ENCODE results near the gene FOXO3. TPM values are rescaled to one million over a fixed set of nuclear protein-coding genes. Genes with fewer than 3 reads are reported as not detected.
"Not testable (repeated sequence)": the region's sequence is repeated elsewhere in the genome, so short reads cannot be mapped to it uniquely, and the experiment has no call there.

The FOXO3 gene
- total RNA-seq, 1 experiment from 2014 or later, result 10.5 TPM

- Histone ChIP-seq H3K9ac (ENCODE audit: low read length) (no peak overlapping the region), H3K4me2 (ENCODE audit: low read depth, low read length, poor library complexity, severe bottlenecking) (no peak overlapping the region), H3K4me3 (ENCODE audit: low read length) (no peak overlapping the region), H3K9me3 (ENCODE audit: low read length) (no peaks in the 10 kb centered on the region), H3K36me3 (ENCODE audit: insufficient read depth, low read length) (no peaks in the 10 kb centered on the region), H4K20me1 (ENCODE audit: insufficient read depth, low read depth, low read length) (peaks cover 66% of the 10 kb centered on the region), H3K9me2 (replicated peaks; ENCODE audit: insufficient read depth, low read length) (no peaks in the 10 kb centered on the region), H3K4me1 (ENCODE audit: low read length) (no peaks in the 10 kb centered on the region), H3K79me2 (ENCODE audit: low read length) (no peaks in the 10 kb centered on the region), H3K27me3 (ENCODE audit: low read length) (no peaks in the 10 kb centered on the region), H3K27ac (ENCODE audit: low read length) (no peak overlapping the region), H2AFZ (ENCODE audit: low read length) (no peak overlapping the region)
- DNase-seq, result no peak
These were observed 112.9 kb downstream of the FOXO3 start for GRCh38 chr6:108673602-108674001.

- Histone ChIP-seq H3K4me1 (ENCODE audit: low read length) (no peaks in the 10 kb centered on the region), H3K9me2 (replicated peaks; ENCODE audit: insufficient read depth, low read length) (no peaks in the 10 kb centered on the region), H3K9ac (ENCODE audit: low read length) (no peak overlapping the region), H3K4me2 (ENCODE audit: low read depth, low read length, poor library complexity, severe bottlenecking) (no peak overlapping the region), H4K20me1 (ENCODE audit: insufficient read depth, low read depth, low read length) (peaks cover 62% of the 10 kb centered on the region), H3K4me3 (ENCODE audit: low read length) (no peak overlapping the region), H3K9me3 (ENCODE audit: low read length) (no peaks in the 10 kb centered on the region), H3K27me3 (ENCODE audit: low read length) (no peaks in the 10 kb centered on the region), H3K27ac (ENCODE audit: low read length) (no peak overlapping the region), H3K36me3 (ENCODE audit: insufficient read depth, low read length) (no peaks in the 10 kb centered on the region), H2AFZ (ENCODE audit: low read length) (no peak overlapping the region), H3K79me2 (ENCODE audit: low read length) (no peaks in the 10 kb centered on the region)
- no peak for DNase-seq
These were observed 114.8 kb downstream of the FOXO3 start for GRCh38 chr6:108675226-108676200.

- H3K79me2 ChIP-seq (ENCODE audit: low read length), result no peaks in the 10 kb centered on the region
- H3K27me3 ChIP-seq (ENCODE audit: low read length), result no peaks in the 10 kb centered on the region
These were observed 115.8 kb downstream of the FOXO3 start for GRCh38 chr6:108676555-108676954.

GRCh38 chr6:108677357-108677756 lies 116.6 kb downstream of the FOXO3 start:
- no peak for DNase-seq
- Histone ChIP-seq H3K27ac (ENCODE audit: low read length) (no peak overlapping the region), H3K9me3 (ENCODE audit: low read length) (no peaks in the 10 kb centered on the region), H3K4me2 (ENCODE audit: low read depth, low read length, poor library complexity, severe bottlenecking) (no peak overlapping the region), H3K9me2 (replicated peaks; ENCODE audit: insufficient read depth, low read length) (no peaks in the 10 kb centered on the region), H4K20me1 (ENCODE audit: insufficient read depth, low read depth, low read length) (peaks cover 45% of the 10 kb centered on the region), H3K36me3 (ENCODE audit: insufficient read depth, low read length) (no peaks in the 10 kb centered on the region), H3K79me2 (ENCODE audit: low read length) (no peaks in the 10 kb centered on the region), H3K27me3 (ENCODE audit: low read length) (no peaks in the 10 kb centered on the region), H3K4me3 (ENCODE audit: low read length) (no peak overlapping the region), H3K9ac (ENCODE audit: low read length) (no peak overlapping the region), H3K4me1 (ENCODE audit: low read length) (no peaks in the 10 kb centered on the region), H2AFZ (ENCODE audit: low read length) (no peak overlapping the region)

More at GRCh38 chr6:108676555-108676954, 115.8 kb downstream of the FOXO3 start:
- Histone ChIP-seq H4K20me1 (ENCODE audit: insufficient read depth, low read depth, low read length) (peaks cover 51% of the 10 kb centered on the region), H3K9me3 (ENCODE audit: low read length) (no peaks in the 10 kb centered on the region), H3K27ac (ENCODE audit: low read length) (no peak overlapping the region), H3K9me2 (replicated peaks; ENCODE audit: insufficient read depth, low read length) (no peaks in the 10 kb centered on the region), H3K4me1 (ENCODE audit: low read length) (no peaks in the 10 kb centered on the region), H3K4me3 (ENCODE audit: low read length) (no peak overlapping the region), H3K4me2 (ENCODE audit: low read depth, low read length, poor library complexity, severe bottlenecking) (no peak overlapping the region), H3K36me3 (ENCODE audit: insufficient read depth, low read length) (no peaks in the 10 kb centered on the region), H3K9ac (ENCODE audit: low read length) (no peak overlapping the region), H2AFZ (ENCODE audit: low read length) (no peak overlapping the region)
- no peak for DNase-seq

GRCh38 chr6:108677894-108678293 lies 117.2 kb downstream of the FOXO3 start:
- Histone ChIP-seq H3K4me1 (ENCODE audit: low read length) (no peaks in the 10 kb centered on the region), H3K4me2 (ENCODE audit: low read depth, low read length, poor library complexity, severe bottlenecking) (no peak overlapping the region), H3K27me3 (ENCODE audit: low read length) (no peaks in the 10 kb centered on the region), H3K4me3 (ENCODE audit: low read length) (no peak overlapping the region), H3K27ac (ENCODE audit: low read length) (no peak overlapping the region), H2AFZ (ENCODE audit: low read length) (no peak overlapping the region), H4K20me1 (ENCODE audit: insufficient read depth, low read depth, low read length) (peaks cover 39% of the 10 kb centered on the region), H3K9me2 (replicated peaks; ENCODE audit: insufficient read depth, low read length) (no peaks in the 10 kb centered on the region), H3K9ac (ENCODE audit: low read length) (no peak overlapping the region), H3K79me2 (ENCODE audit: low read length) (no peaks in the 10 kb centered on the region), H3K9me3 (ENCODE audit: low read length) (no peaks in the 10 kb centered on the region), H3K36me3 (ENCODE audit: insufficient read depth, low read length) (no peaks in the 10 kb centered on the region)
- DNase-seq, result no peak

GRCh38 chr6:108680314-108680713 lies 119.6 kb downstream of the FOXO3 start:
- H3K79me2 ChIP-seq (ENCODE audit: low read length); H3K9ac ChIP-seq (ENCODE audit: low read length); H3K9me3 ChIP-seq (ENCODE audit: low read length); H3K27ac ChIP-seq (ENCODE audit: low read length); H3K4me1 ChIP-seq (ENCODE audit: low read length); H3K4me3 ChIP-seq (ENCODE audit: low read length); H3K36me3 ChIP-seq (ENCODE audit: insufficient read depth, low read length); H3K9me2 ChIP-seq (replicated peaks; ENCODE audit: insufficient read depth, low read length); H3K27me3 ChIP-seq (ENCODE audit: low read length); H3K4me2 ChIP-seq (ENCODE audit: low read depth, low read length, poor library complexity, severe bottlenecking); DNase-seq; H2AFZ ChIP-seq (ENCODE audit: low read length): not testable (repeated sequence)
- peaks cover 18% of the 10 kb centered on the region; the same call in 1 of the 2 replicates for H4K20me1 ChIP-seq (ENCODE audit: insufficient read depth, low read depth, low read length)

GRCh38 chr6:108681721-108682120 lies 121.0 kb downstream of the FOXO3 start:
- H3K79me2 ChIP-seq (ENCODE audit: low read length); H3K4me3 ChIP-seq (ENCODE audit: low read length); H4K20me1 ChIP-seq (ENCODE audit: insufficient read depth, low read depth, low read length); H2AFZ ChIP-seq (ENCODE audit: low read length); H3K9me2 ChIP-seq (replicated peaks; ENCODE audit: insufficient read depth, low read length); H3K9ac ChIP-seq (ENCODE audit: low read length); H3K4me2 ChIP-seq (ENCODE audit: low read depth, low read length, poor library complexity, severe bottlenecking); H3K9me3 ChIP-seq (ENCODE audit: low read length); H3K27ac ChIP-seq (ENCODE audit: low read length); H3K36me3 ChIP-seq (ENCODE audit: insufficient read depth, low read length); H3K4me1 ChIP-seq (ENCODE audit: low read length); DNase-seq; H3K27me3 ChIP-seq (ENCODE audit: low read length): not testable (repeated sequence)

- not testable (repeated sequence) for H2AFZ ChIP-seq (ENCODE audit: low read length); H3K4me1 ChIP-seq (ENCODE audit: low read length); H3K9me2 ChIP-seq (replicated peaks; ENCODE audit: insufficient read depth, low read length); H3K9ac ChIP-seq (ENCODE audit: low read length); H3K4me2 ChIP-seq (ENCODE audit: low read depth, low read length, poor library complexity, severe bottlenecking); H4K20me1 ChIP-seq (ENCODE audit: insufficient read depth, low read depth, low read length); H3K4me3 ChIP-seq (ENCODE audit: low read length); H3K36me3 ChIP-seq (ENCODE audit: insufficient read depth, low read length); H3K27me3 ChIP-seq (ENCODE audit: low read length); DNase-seq; H3K27ac ChIP-seq (ENCODE audit: low read length); H3K79me2 ChIP-seq (ENCODE audit: low read length); H3K9me3 ChIP-seq (ENCODE audit: low read length)
These were observed 121.8 kb downstream of the FOXO3 start for GRCh38 chr6:108682383-108683119.

Measured in Karpas-422 (cell line).